GM13977 (cell line): ENCODE data around the gene THSD4.

ENCODE experiments used
- DNase-seq: peaks from one replicate; pipeline ENCODE4 v3.0.0; 2012; ENCODE audit warnings: low spot score
- CTCF ChIP-seq: IDR thresholded peaks from 2 replicates; pipeline ENCODE4 v1.5.1; 2012; ENCODE audit warnings: mild to moderate bottlenecking, control low read depth; ENCODE audit not compliant: insufficient read depth; ENCODE audit errors: extremely low read depth, missing control alignments
- in situ Hi-C: fragments of 300-500 bp; cut with MboI; formaldehyde crosslinking; loops from one replicate; pipeline ENCODE4 v1.12.0; 2022; ENCODE audit warnings: low sequenced_read_pairs, low pct_unique_long_range_greater_than_20kb, mixed read lengths, inconsistent platforms; ENCODE audit not compliant: unreplicated experiment

THSD4 gene

GRCh38 chr15:71603379-71603778 lies 488.1 kb downstream of the THSD4 start:
- in situ Hi-C loops, result no loop called here
- TF ChIP-seq CTCF, result no peak
- DNase-seq, result no peak

- no peak for DNase-seq
- no peak for TF ChIP-seq CTCF
- in situ Hi-C loops, result no loop called here
Observed at GRCh38 chr15:71607383-71607782, 492.1 kb downstream of the THSD4 start.

GRCh38 chr15:71610728-71611552 lies 495.7 kb downstream of the THSD4 start:
- in situ Hi-C loops, result no loop called here
- no peak for TF ChIP-seq CTCF
- no peak for DNase-seq

GRCh38 chr15:71611553-71612396 lies 496.5 kb downstream of the THSD4 start:
- DNase-seq, result no peak
- no peak for TF ChIP-seq CTCF
- in situ Hi-C loops, result no loop called here

- TF ChIP-seq CTCF, result no peak
- in situ Hi-C loops, result no loop called here
- no peak for DNase-seq
Observed at GRCh38 chr15:71612397-71612722, 497.1 kb downstream of the THSD4 start.

- no peak for TF ChIP-seq CTCF
- DNase-seq, result no peak
- in situ Hi-C loops, result no loop called here
Observed at GRCh38 chr15:71612869-71613268, 497.6 kb downstream of the THSD4 start.
